GM12878 (cell line): ENCODE results near the gene DPPA2. TPM values are rescaled to one million over a fixed set of nuclear protein-coding genes. Genes with fewer than 3 reads are reported as not detected.

Source experiments
- ATAC-seq: fragments of 200-7000 bp; cut with Tn5 transposase; 3 replicates; pipeline ENCODE4 v1.9.1; 2020; ENCODE audit warnings: mild to moderate bottlenecking, moderate library complexity
- BruUV-seq: library from RNA; stranded (reverse); fragments of 400-500 nt; replicated peaks from 2 replicates; lab custom pipeline; 2021; lab: Mats Ljungman, UMichigan
- CTCF ChIA-PET: fragments of 300-600 bp; sonication (Branson Sonifier 250); formaldehyde crosslinking; extraction: SDS; loops from one replicate; lab custom pipeline; 2021; ENCODE audit warnings: inconsistent platforms; lab: Yijun Ruan, JAX
- POLR2A ChIA-PET: fragments of 350-600 bp; formaldehyde crosslinking; extraction: SDS; loops from one replicate; lab custom pipeline; 2021; ENCODE audit warnings: inconsistent platforms; lab: Charles Lee
- RAD21 ChIA-PET: fragments of 300-600 bp; sonication (Branson Sonifier 250); formaldehyde crosslinking; loops from one replicate; lab custom pipeline; 2023; ENCODE audit warnings: antibody characterized with exemption; ENCODE audit not compliant: unreplicated experiment; lab: Charles Lee
- SMC1A ChIA-PET: fragments of 300-600 bp; sonication (Branson Sonifier 250); formaldehyde crosslinking; loops from one replicate; lab custom pipeline; 2023; ENCODE audit not compliant: unreplicated experiment, uncharacterized antibody; lab: Charles Lee
- DNase-seq: peaks from one replicate; pipeline ENCODE4 v3.0.0-alpha.2; 2011; ENCODE audit warnings: low read depth, low spot score
- FAIRE-seq: peaks from 3 replicates; lab custom pipeline; 2011; peaks lifted over from hg19 to GRCh38; lab: Jason Lieb, UNC
- H2AFZ ChIP-seq: 2 replicates; pipeline ENCODE4 v1.6.0; 2011; ENCODE audit warnings: low read depth, low read length, control low read depth; ENCODE audit not compliant: control insufficient read depth
- H3K27ac ChIP-seq: 2 replicates; pipeline ENCODE4 v1.5.1; 2011; ENCODE audit warnings: control low read depth; ENCODE audit not compliant: control insufficient read depth, insufficient read depth
- H3K27me3 ChIP-seq, 2 experiments: replicated peaks in 1 of 2; 2 replicates each; pipeline versions ENCODE4 v1.6.0 to v1.6.1; 2011; ENCODE audit warnings: low read length in 1 of 2; ENCODE audit not compliant: control insufficient read depth in 2 of 2, insufficient read depth in 2 of 2
- H3K36me3 ChIP-seq, 2 experiments: 2 replicates each; pipeline ENCODE4 v1.5.1; 2011; ENCODE audit warnings: low read length in 1 of 2; ENCODE audit not compliant: control insufficient read depth in 2 of 2, insufficient read depth in 2 of 2
- H3K4me1 ChIP-seq: 2 replicates; pipeline ENCODE4 v1.6.1; 2011; ENCODE audit warnings: mild to moderate bottlenecking, low read length, moderate library complexity, mixed read lengths; ENCODE audit not compliant: control insufficient read depth, insufficient read depth
- H3K4me2 ChIP-seq: 2 replicates; pipeline ENCODE4 v1.6.0; 2011; ENCODE audit warnings: control low read depth; ENCODE audit not compliant: control insufficient read depth, insufficient read depth
- H3K4me3 ChIP-seq: fragments of 200-600 bp; sonication (generic); 2 replicates; pipeline ENCODE4 v1.5.1; 2016
- H3K79me2 ChIP-seq: 2 replicates; pipeline ENCODE4 v1.6.0; 2011; ENCODE audit warnings: low read length; ENCODE audit not compliant: control insufficient read depth, insufficient read depth
- H3K9ac ChIP-seq: 2 replicates; pipeline ENCODE4 v1.8.0; 2011; ENCODE audit warnings: low read length, control low read depth, mixed read lengths; ENCODE audit not compliant: control insufficient read depth, insufficient read depth
- H3K9me3 ChIP-seq: replicated peaks from 3 replicates; pipeline ENCODE4 v1.5.1; 2011; ENCODE audit warnings: mild to moderate bottlenecking, low read length; ENCODE audit not compliant: control insufficient read depth, insufficient read depth
- H4K20me1 ChIP-seq: 2 replicates; pipeline ENCODE4 v1.6.0; 2011; ENCODE audit not compliant: control insufficient read depth, insufficient read depth
- CBFB ChIP-seq: IDR thresholded peaks from 2 replicates; pipeline ENCODE4 v1.6.1; 2016; ENCODE audit warnings: antibody characterized with exemption, low read depth
- CREB1 ChIP-seq: IDR thresholded peaks from 2 replicates; pipeline ENCODE4 v1.6.1; 2012; ENCODE audit warnings: low read depth, mild to moderate bottlenecking, inconsistent platforms
- CREM ChIP-seq: IDR thresholded peaks from 2 replicates; pipeline ENCODE4 v1.6.1; 2014; ENCODE audit warnings: antibody characterized with exemption, low read depth
- DPF2 ChIP-seq: fragments of 450-650 bp; IDR thresholded peaks from 2 replicates; pipeline ENCODE4 v1.6.1; 2017; ENCODE audit warnings: mild to moderate bottlenecking
- E2F4 ChIP-seq: IDR thresholded peaks from 2 replicates; pipeline ENCODE4 v1.6.1; 2012; ENCODE audit warnings: low read depth, low read length, improper control_type of control experiment
- EGR1 ChIP-seq, 2 experiments: IDR thresholded peaks; 1 replicate in 1 of 2; 2 replicates in 1 of 2; pipeline ENCODE4 v1.6.1; 2011 to 2012; ENCODE audit warnings: low read depth in 2 of 2, low read length in 2 of 2, borderline replicate concordance in 1 of 2, mild to moderate bottlenecking in 1 of 2, moderate library complexity in 1 of 2
- HCFC1 ChIP-seq: fragments of 150-350 bp; IDR thresholded peaks from 2 replicates; pipeline ENCODE4 v1.6.1; 2014; ENCODE audit warnings: low read length
- KDM1A ChIP-seq: fragments of 200-600 bp; sonication (generic); IDR thresholded peaks from 2 replicates; pipeline ENCODE4 v1.6.1; 2016; ENCODE audit warnings: borderline replicate concordance
- MLLT1 ChIP-seq: fragments of 450-650 bp; IDR thresholded peaks from 2 replicates; pipeline ENCODE4 v1.6.1; 2016; ENCODE audit warnings: mild to moderate bottlenecking
- MYC ChIP-seq: IDR thresholded peaks from 2 replicates; pipeline ENCODE4 v1.6.1; 2011; ENCODE audit warnings: mild to moderate bottlenecking, low read length, moderate library complexity, inconsistent platforms; ENCODE audit not compliant: insufficient read depth, insufficient replicate concordance, insufficient read length, severe bottlenecking
- NFYA ChIP-seq: IDR thresholded peaks from 2 replicates; pipeline ENCODE4 v1.6.1; 2011; ENCODE audit warnings: low read depth, mild to moderate bottlenecking, low read length, improper control_type of control experiment, borderline replicate concordance
- POLR2A ChIP-seq: IDR thresholded peaks from 2 replicates; pipeline ENCODE4 v1.6.1; 2011; ENCODE audit warnings: low read depth, mild to moderate bottlenecking, low read length
- RAD21 ChIP-seq: IDR thresholded peaks from 2 replicates; pipeline ENCODE4 v1.6.1; 2011; ENCODE audit warnings: mild to moderate bottlenecking, low read depth, low read length, moderate library complexity; ENCODE audit not compliant: insufficient read depth
- RAD51 ChIP-seq: fragments of 450-650 bp; IDR thresholded peaks from 2 replicates; pipeline ENCODE4 v1.6.1; 2016; ENCODE audit warnings: moderate library complexity, mild to moderate bottlenecking, inconsistent platforms
- RCOR1 ChIP-seq: conservative IDR thresholded peaks from 2 replicates; pipeline ENCODE4 v1.6.1; 2012; ENCODE audit warnings: low read depth, low read length, improper control_type of control experiment
- SMARCA5 ChIP-seq: fragments of 450-650 bp; IDR thresholded peaks from 2 replicates; pipeline ENCODE4 v1.6.1; 2017; ENCODE audit warnings: mild to moderate bottlenecking
- YY1 ChIP-seq: IDR thresholded peaks from 2 replicates; pipeline ENCODE4 v1.6.1; 2011; ENCODE audit warnings: low read depth, mild to moderate bottlenecking, low read length
- WGBS: methylation state at CpG from one replicate; pipeline ENCODE4 v1.1.6; 2016; ENCODE audit warnings: low lambda C conversion rate; ENCODE audit not compliant: insufficient replicate concordance, insufficient coverage; ENCODE audit errors: missing lambda C conversion rate; 5-methylcytosine and 5-hydroxymethylcytosine counted together
- in situ Hi-C: fragments of 300-500 bp; cut with MboI; formaldehyde crosslinking; loops from 9 replicates; pipeline ENCODE4 v1.14.3; 2018; ENCODE audit warnings: mixed read lengths
- intact Hi-C: fragments of 100-400 bp; cut with micrococcal nuclease; formaldehyde crosslinking; loops from one replicate; pipeline ENCODE4 v1.14.2; 2022; ENCODE audit not compliant: unreplicated experiment
- polyA plus RNA-seq, 11 experiments: library from polyadenylated mRNA; depleted of rRNA in 4 of 11; unstranded in 6 of 11; stranded (reverse) in 5 of 11; fragments of >200 nt; fragmentation: Nextera tagmentation in 4 of 11; fragmentation: Illumina TruSeq in 1 of 11; extraction: Ambion mirVana in 4 of 11; extraction: Trizol in 1 of 11; gene quantifications; 1 replicate in 1 of 11; 2 replicates in 10 of 11; pipeline versions ENCODE4 v1.2.1 to v1.2.3, GENCODE V29; 2011 to 2016; ENCODE audit warnings: inconsistent platforms in 2 of 11, missing spikeins in 2 of 11, low read depth in 1 of 11
- total RNA-seq, 4 experiments: library from RNA; depleted of rRNA in 3 of 4; stranded (reverse); fragments of >200 nt in 3 of 4; fragmentation: Illumina TruSeq in 1 of 4; extraction: Trizol in 1 of 4; gene quantifications; 2 replicates each; pipeline versions ENCODE4 v1.2.1 to v1.2.3, GENCODE V29; 2013 to 2021
- TF ChIP-seq, protein P1 (sequence below): fragments of 150-350 bp; IDR thresholded peaks from 2 replicates; pipeline ENCODE4 v1.6.1; 2014; ENCODE audit warnings: mild to moderate bottlenecking, low read depth, low read length

The DPPA2 gene
- total and polyA plus RNA-seq, 10 of the 15 experiments (the other 5 are each of a cell fraction or from before 2014, with no cell fraction given), result not detected

GRCh38 chr3:109325109-109325508 lies 8.8 kb upstream of the DPPA2 start:
- ChIA-PET POLR2A (no interaction called here), RAD21 (no interaction called here), SMC1A (no interaction called here)
- Histone ChIP-seq H3K36me3 (no peaks in the 10 kb centered on the region), H3K79me2 (no peaks in the 10 kb centered on the region), H4K20me1 (no peaks in the 10 kb centered on the region), H3K9ac (no peak overlapping the region), H3K27me3 (no peaks in the 10 kb centered on the region), H3K4me1 (no peaks in the 10 kb centered on the region), H3K9me3 (no peaks in the 10 kb centered on the region), H3K27ac (no peak overlapping the region)
- ATAC-seq, result no peak
- WGBS, result 81% methylated on average over 5 of the region's 5 CpGs
- no TSS peak for BruUV-seq
- TF ChIP-seq CREM, result no peak
- no peak for TF ChIP-seq POLR2A
- TF ChIP-seq, protein P1, sequence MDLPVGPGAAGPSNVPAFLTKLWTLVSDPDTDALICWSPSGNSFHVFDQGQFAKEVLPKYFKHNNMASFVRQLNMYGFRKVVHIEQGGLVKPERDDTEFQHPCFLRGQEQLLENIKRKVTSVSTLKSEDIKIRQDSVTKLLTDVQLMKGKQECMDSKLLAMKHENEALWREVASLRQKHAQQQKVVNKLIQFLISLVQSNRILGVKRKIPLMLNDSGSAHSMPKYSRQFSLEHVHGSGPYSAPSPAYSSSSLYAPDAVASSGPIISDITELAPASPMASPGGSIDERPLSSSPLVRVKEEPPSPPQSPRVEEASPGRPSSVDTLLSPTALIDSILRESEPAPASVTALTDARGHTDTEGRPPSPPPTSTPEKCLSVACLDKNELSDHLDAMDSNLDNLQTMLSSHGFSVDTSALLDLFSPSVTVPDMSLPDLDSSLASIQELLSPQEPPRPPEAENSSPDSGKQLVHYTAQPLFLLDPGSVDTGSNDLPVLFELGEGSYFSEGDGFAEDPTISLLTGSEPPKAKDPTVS, result no peak
- no peak for TF ChIP-seq CREB1
- TF ChIP-seq YY1, result no peak
- TF ChIP-seq HCFC1, result no peak
- no peak for TF ChIP-seq DPF2
- no peak for TF ChIP-seq MYC
- no peak for TF ChIP-seq MLLT1
- TF ChIP-seq RAD51, result no peak
- TF ChIP-seq EGR1 (IDR thresholded peaks at IDR 0.05; ENCODE audit: borderline replicate concordance in 1 of 2, low read depth in 2 of 2, low read length in 2 of 2), result no peak
- TF ChIP-seq SMARCA5, result no peak
- TF ChIP-seq E2F4, result no peak
- no peak for TF ChIP-seq RAD21
- no peak for TF ChIP-seq KDM1A
- TF ChIP-seq NFYA, result no peak
- TF ChIP-seq CBFB, result no peak
- no peak for TF ChIP-seq RCOR1
- TF ChIP-seq, all 136 proteins: peak for 0
- Histone ChIP-seq H3K4me2 (no peak overlapping the region), H3K4me3 (no peak overlapping the region), H2AFZ (no peak overlapping the region)
- CTCF ChIA-PET, result no interaction called here
- DNase-seq (no peak), FAIRE-seq (no peak)
- in situ Hi-C loops, result no loop called here
- intact Hi-C loops, result no loop called here
